ENCODE results near the gene DIRAS2.
"Not testable (repeated sequence)": the region's sequence is repeated elsewhere in the genome, so short reads cannot be mapped to it uniquely, and the experiment has no call there.

Gene DIRAS2, protein sequence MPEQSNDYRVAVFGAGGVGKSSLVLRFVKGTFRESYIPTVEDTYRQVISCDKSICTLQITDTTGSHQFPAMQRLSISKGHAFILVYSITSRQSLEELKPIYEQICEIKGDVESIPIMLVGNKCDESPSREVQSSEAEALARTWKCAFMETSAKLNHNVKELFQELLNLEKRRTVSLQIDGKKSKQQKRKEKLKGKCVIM

DNA sequence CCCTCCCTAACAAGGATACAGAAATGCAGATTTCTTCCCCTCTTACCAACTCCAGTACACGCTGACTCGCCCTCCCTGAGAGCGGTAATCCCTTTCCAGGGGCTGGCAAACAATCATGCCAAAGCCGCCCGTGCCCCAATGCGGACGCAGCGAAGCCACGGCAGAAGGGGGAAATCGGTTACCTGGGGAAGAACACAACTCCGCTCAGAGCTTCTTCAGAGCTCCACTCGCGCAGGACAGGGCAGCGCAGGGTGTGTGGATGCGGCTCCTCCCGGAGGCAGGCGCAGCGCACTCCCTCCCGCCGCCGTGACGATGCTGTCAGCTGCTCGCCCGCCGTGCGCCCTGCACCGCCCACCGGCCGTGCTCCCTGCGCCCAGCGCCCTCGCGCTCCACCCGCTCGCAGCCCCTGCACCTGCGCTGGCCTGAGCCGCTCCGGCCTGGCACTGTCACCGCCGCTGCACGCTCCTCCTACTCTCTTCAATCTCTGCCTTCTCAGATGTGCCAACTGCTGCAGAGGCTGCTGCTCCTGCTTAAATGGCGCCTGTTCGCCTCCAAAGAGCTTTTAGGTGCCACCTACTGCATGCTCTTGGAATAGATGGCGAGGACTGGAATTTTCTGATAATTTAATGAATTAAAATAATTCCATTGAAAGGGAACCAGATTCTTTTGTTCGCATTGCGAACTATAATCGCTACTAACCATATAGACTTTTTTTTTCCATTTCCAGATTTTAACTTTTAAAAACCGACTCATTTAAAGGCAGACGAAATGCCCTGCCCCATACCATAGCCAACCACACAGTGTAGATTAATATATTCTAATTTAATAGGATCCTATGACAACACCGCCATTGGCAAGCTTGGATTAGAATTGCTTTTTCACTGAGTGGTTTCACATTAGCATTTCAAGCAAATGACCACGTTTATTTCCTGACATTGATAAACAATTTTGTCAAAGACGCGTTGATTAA lies at the start of gene DIRAS2:
Gene DIRAS2 (minus strand): TSS at position 255 of the 970 bp plus-strand sequence. CDS start 28,997 bp downstream, outside the sequence.
- no peak for DNase-seq

DNA sequence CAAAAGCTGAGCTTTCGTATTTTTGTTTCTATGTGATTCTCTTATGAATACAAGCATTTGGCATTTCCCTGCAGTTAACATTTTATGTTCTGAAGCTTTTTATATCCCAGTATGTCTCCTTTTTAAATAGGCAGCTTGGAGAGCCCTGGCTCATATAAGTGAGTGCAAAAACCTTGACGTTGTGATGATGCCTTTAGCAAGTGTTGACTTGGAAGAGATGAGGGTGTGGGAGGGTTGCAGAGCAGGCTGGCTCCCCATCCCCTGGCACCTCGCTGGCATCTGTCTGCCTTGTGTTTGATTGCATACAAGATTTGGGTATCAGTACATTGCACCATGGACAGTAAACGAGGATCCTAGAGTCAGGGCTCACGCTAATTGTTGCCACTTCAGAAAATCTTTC lies 42.1 kb upstream of the DIRAS2 start:
- DNase-seq = no peak

DNA sequence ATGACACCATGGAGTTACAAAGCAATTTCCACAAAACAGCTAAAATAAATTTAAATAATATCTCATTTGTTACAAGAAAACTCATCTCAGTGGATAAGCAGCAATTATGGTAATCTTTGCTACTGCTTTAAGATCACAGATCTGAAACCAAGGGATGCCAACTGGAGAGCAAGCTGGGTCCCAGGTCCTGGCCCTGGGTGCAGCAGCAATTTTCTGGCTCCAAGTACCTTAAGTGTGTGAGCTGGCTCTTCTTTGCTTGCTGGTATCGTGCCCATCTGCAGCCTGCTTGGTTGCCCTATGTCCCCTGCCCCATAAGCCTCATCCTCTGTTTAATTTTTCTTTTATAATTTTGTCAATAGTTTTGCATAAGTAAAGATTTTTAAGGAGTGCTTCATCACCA lies 41.5 kb upstream of the DIRAS2 start:
- DNase-seq = no peak

DNA sequence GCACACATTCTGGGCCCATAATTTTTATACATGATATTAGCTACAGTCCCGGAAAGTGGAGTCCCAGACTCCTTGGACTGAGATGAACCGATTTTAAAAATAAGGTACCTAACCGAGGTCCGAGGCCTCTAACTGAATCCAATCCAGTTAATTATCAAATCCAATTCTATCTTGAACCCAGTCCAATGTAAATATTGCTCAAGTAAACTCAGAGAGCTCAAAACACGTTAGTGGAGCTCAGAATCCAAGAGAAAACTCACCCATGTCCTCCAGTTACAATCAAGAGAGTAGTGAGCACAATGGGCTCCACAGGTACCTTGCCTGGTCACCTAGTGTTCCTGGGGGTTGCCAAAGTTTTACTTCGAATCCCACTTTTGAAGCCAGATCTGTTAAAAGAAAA lies 37.9 kb upstream of the DIRAS2 start:
- DNase-seq = no peak

DNA sequence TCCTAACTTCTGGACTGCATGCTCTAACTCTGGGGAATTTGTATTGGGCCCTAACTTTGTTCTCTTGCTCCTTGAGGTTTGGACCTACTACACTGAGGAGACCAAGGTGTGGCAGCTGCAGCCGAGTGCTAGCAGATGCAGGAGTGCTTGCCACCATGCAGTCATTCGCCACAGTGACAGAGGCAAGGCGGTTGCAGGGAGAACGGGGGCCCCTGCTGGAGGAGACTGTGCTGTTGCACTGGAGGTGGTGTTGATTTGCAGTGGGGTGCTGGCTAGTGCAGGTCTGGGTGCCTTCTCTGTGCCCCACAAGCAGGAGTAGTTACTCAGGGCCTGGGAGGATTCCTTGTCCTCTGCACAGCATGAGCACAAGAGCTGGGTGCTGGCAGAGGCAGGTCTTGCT lies 22.4 kb upstream of the DIRAS2 start:
- DNase-seq = no peak

DNA sequence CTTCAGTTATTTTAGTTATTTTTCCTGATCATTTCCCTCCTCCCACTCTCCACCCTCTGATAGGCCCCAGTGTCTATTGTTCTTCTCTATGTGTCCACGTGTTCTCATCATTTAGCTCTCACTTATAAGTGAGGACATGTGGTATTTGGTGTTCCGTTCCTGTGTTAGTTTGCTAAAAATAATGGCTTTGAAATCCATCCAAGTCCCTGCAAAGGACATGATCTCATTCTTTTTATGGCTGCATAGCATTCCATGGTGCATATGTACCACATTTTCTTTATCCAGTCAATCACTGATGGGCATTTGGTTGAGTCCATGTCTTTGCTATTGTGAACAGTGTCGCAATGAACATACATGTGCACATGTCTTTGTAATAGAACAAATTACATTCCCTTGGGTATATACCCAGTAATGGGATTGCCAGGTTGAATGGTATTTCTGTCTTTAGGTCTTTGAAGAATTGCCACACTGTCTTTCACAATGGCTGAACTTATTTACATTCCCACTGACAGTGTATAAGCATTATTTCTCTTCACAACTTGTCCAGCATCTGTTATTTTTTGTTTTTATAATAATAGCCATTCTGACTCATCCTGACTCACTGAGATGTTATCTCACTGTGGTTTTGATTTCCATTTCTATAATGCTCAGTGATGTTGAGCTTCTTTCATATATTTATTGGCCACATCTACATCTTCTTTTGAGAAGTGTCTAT lies 17.2 kb upstream of the DIRAS2 start:
- DNase-seq = no peak

DNA sequence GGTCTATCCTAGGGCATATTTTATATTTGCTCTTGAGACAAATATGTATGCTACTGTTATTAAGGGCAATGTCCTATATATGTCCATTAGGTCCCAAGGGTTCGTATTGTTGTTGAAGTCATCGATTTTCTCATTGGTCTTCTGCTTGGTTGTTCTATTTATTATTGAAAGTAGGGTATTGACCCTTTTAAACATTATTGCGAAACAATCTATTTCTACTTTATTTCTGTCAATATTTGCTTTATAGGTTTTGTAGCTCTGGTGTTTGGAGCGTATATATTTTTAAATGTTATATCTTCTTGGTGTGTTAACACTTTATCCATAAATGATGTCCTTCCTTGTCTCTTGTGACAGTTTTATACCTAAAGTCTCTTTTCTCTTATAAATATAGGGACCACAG lies 16.2 kb upstream of the DIRAS2 start:
- no peak for DNase-seq

DNA sequence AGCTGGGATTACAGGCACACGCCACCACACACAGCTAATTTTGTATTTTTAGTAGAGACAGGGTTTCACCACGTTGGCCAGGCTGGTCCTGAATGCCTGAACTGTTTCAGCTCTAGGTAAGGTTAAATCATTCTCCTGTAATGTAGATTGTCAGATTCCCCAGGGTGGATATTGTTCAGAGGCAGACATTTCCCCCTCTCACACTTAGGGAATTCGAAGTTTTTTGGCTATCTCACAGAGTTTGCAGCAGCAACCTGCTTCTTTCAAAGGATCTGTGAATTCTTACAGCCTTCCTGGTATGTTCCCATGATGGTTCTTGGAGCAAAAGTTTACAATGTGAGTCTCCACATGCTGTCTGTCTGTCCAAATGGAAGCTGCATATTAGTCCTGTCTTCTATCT lies 15.6 kb upstream of the DIRAS2 start:
- DNase-seq = no peak

DNA sequence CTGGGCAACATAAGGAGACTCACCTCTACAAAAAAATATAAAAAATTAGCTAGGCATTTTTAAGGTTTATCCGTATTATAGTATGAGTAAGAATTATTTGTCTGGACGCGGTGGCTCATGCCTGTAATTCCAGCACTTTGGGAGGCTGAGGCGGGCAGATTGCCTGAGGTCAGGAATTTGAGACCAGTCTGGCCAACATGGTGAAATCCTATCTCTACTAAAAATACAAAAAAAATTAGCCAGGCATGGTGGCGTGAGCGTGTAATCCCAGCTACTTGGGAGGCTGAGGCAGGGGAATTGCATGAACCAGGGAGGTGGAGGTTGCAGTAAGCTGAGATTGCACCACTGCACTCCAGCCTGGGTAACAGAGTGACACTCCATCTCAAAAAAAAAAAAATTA lies 14.3 kb upstream of the DIRAS2 start:
- DNase-seq = not testable (repeated sequence)

DNA sequence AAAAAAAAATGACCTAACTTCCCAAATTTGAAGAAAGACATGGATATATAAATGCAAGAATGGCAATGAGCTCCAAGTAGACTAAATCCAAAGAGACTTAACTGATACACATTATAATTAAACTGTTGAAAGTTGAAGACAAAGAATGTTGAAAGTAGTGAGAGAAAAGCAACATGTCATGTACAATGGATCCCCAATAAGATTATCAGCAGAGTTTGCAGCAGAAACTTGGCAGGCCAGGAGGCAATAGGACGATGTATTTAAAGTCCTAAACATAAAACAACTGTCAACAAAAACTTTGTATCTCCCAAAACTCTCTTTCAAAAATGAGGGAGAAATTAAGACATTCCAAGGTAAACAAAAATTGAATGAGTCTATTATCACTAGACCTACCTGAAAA lies 8.6 kb upstream of the DIRAS2 start:
- DNase-seq = no peak

DNA sequence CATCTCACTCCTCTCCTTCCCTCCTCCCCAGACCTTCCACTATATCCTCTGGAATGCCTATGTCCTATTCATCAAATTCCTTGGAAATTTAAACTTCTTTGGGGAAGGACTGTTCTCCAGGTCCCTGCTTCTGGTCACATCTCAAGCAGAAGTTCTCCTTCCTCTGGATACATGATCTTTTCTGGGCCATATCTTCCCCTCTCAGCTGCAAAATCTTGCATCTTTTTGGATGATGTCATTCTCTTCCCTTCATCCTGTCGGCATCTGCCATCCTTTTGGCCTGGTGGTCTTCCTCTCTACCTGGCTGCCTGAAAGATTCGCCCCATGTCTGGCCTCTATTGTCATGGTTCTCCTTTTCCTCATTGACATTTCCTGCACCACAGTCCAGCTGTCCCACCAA lies 5.2 kb upstream of the DIRAS2 start:
- no peak for DNase-seq

DNA sequence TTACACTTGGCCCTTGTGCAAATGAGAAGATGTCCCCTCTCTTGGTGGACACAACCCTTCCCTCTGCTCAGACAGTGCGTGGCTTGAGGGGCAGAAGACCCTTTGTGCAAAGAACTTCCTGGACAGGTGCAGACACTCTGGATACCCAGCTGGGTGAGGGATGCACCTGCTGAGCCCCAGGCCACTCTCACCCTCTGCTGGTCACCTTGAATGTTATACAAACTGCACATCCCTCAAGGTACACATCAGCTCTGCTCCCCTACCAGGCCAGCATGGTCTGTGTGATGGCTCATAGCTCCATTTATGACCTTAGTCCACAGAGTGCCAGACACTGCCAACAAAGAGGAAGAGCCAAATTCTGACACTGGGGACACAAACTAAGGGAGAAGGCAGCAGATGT lies 3.1 kb upstream of the DIRAS2 start:
- no peak for DNase-seq

DNA sequence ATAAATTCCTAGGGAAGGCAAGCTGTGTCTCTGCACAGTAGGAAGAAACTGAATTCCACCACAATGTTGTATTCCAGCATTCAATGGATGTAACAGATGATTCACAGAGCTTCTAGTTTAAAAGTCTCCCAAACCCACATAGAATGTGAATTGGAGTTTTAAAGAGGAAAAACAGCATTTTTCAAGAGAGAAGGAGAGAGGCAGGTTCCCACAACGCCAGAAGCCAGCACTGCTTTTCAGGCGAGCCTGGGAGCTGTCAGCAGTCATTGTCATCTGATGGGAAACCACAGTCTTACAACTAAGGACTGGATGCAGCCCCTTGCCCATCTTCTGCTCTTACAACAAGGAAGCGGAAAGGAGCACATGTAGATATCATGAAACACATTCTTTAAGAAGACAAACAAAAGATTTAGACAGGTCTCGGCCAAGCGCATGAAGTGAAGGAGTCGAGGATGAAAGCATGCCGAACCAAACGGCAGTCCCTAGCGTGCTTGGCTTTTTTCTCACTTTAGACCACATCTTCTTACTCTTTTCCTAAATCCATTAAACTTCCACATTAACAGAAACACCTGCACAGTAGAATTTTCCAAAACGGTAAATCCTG lies 638 bp downstream of the DIRAS2 start:
- no peak for DNase-seq

DNA sequence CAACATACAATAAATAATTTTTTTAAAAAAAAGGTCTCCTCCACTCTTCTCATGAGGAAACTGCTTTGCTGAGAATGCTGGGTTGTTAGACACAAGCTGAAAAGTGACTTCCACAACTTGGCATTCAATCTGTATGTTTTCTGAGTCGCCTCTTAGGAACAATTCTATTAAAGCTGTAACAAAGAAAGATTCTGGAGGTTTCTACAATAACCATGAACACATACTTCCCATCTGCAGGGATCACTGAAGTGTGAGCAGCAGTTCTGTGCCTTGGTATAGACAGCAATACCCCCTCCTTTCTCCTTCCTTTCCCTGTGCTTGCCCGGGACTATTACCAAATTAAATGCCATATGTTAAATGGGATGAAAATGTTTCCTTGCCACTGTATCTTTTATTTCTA lies 1.5 kb downstream of the DIRAS2 start:
- no peak for DNase-seq

DNA sequence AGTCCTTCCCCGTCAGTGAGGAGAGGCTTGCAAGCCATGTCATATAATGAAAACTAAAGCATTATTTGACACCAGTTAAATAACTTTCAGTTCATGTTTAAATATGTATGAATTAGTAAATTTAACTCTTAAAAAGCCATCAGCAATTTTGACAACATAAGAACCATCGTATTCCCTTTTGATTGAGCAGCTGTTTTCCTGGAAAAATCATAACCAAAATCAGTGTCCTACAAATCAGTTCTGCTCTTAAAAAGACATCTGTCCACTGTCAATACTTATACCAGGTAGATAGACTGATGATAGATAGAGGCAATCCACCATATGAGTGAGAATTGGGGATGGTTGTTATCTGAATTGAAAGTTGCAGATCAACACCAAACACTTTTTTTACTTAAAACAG lies 2.3 kb downstream of the DIRAS2 start:
- no peak for DNase-seq

DNA sequence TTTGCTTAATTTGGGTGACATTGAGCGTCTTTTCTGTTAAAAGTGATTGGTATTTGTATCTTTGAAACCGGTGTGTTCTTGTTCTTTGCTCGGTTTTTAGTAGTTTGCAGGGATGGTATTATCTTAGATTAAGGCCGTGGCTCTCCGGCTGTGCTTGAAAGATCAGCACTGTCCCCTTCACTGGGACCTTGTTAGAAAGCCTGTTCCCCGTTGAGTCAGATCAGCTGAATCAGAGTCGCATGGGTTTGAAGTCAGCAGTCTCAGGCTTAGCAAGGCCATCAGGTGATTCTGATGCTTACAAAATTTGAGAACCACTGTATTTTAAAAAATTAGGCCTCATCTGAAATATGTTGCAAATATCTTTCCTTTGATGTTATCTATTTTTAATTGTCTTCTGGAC lies 5.0 kb downstream of the DIRAS2 start:
- DNase-seq = no peak

DNA sequence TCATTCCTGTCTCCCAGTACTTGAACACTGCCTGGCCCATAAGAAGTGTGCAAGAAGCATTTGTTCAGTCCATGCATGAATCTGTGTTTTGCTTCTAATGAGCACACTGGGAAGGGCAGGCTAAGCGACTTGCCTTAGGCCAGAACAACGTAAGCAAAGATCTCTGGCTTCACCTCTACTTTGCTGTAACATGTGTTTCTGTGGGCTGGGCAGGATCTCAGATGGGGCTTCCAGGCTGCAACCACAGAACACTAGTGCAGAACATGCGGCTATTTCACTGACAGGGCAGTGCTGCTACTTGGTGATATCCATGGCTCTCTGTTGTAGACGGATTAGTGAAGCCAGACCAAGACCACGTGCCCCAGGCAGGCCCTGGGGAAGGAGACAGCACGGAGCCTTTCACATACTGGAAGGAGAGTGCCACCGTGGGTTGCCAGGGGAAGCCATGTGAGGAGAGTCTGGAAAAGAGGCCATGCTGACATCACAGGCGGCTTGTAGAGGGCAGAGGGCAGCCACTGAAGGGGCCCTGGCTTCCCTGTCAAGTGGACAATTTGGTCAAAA lies 9.9 kb downstream of the DIRAS2 start:
- no peak for DNase-seq

DNA sequence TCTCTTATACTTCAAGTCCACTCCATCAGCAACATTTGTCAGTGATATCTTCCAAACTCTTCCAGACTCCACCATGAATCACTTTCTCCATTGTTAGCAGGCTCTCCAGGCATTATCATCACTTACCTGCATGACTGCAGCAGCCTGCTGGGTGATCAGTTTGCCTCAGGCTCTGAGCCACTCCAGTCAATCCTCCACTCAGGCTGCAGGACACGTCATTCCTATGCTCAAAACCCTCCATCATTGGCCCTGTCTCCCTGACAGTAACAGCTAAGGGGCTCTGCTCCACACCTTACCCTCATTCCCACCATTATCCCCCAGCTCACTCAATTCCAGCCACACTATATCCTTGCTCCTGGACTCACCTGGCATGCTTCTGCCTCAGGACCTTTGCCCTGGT lies 10.7 kb downstream of the DIRAS2 start:
- DNase-seq = no peak

DNA sequence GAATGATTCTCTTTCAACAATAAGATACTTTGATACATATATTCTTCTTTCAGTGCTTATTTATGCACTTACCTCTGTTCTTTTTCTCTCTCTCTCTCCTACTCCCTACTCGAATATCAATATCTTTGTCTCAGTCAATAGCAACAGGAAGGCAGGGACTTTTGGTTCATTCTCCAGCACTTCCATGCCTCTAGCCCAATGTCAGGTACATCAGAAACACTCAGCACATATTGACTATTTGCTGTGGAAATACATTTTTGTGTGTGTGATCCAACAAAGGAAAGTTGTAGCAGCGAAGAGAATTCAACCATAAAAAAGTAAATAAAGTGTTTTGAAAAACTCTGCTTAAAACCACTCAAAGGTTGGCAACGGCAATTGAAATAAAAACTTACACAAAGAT lies 12.6 kb downstream of the DIRAS2 start:
- no peak for DNase-seq

DNA sequence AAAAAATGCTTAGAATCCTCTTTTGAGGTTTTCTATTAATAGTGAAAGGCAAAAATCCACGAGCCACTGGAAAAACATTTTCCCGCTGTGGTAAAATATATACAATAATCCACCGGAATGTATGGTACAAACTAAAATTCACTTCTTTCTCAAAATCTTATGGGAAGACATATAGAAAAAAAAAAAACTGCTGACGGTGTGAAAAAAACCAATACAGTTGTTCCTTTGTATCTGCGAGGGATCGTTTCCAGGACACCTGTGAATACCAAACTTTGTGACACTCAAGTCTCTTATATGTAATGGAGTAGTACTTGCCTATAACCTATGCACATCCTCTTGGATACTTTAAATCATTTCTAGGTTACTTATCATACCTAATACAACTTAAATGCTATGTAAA lies 13.3 kb downstream of the DIRAS2 start:
- DNase-seq = no peak

DNA sequence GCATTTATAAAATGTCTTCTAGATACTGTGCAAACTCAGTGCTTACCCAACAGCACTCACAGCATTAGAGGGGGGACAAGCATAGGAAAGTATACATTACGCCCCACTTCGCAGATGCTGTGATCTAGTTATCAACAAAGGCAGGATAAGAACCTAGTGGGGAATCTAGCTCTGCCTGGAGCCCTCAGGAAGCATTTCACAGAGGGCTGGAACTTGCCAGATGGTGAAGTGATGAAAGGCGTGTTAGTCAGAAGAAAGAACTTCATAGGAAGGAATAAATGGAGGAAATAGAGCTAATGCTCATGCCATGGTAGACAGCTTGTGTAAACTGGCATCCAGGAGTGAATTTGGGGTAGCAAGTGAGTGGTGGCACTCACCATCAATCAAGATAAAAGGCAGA lies 25.8 kb downstream of the DIRAS2 start:
- DNase-seq = no peak

DNA sequence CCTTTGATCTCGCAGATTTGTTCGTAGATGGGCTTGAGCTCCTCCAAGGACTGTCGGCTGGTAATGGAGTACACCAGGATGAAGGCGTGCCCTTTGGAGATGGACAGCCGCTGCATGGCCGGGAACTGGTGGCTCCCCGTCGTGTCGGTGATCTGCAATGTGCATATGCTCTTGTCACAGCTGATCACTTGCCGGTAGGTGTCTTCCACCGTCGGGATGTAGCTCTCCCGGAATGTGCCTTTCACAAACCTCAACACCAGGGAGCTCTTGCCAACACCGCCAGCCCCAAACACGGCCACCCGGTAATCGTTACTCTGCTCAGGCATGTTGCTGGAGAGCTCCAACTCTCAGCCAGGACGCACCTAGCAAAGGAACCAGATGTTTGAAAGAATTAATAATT lies 29.1 kb downstream of the DIRAS2 start:
- DNase-seq = no peak

DNA sequence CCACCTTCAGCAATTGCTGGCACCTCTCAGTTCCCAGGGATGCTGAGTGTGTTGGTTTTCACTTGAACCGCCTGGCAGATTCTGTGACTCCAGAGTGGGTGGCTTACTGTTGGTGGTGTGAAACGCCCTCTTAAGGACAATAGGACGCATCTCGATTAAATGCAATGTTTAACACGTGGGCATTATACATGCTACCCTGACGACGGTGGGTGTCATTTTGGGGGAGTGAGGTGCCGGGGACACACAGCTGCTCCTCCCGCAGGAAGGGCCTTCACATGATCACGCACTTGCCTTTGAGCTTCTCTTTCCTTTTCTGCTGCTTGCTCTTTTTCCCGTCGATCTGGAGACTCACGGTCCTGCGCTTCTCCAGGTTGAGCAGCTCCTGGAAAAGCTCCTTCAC lies 29.7 kb downstream of the DIRAS2 start:
- DNase-seq = no peak

All from stimulated activated CD4-positive, alpha-beta T cell treated with anti-CD3 and anti-CD28 coated beads, Interleukin-4, amount 100 ng/mL, for 24 hours (primary cell).